ENCODE results near the gene VSIR. TPM values are rescaled to one million over a fixed set of nuclear protein-coding genes. Genes with fewer than 3 reads are reported as not detected.

The VSIR gene
- total RNA-seq, 4 donors from 2014 or later: 54.1 to 120 (median 84.7) TPM

GRCh38 chr10:71747551-71748523 is 25.5 kb downstream of the VSIR start:
- no peak for TF ChIP-seq CTCF (IDR thresholded peaks at IDR 0.05; ENCODE audit: low read depth)

- TF ChIP-seq CTCF (IDR thresholded peaks at IDR 0.05; ENCODE audit: low read depth): no peak
Measured at GRCh38 chr10:71747039-71747531, 26.2 kb downstream of the VSIR start.

GRCh38 chr10:71746344-71747037 is 26.8 kb downstream of the VSIR start:
- TF ChIP-seq CTCF (IDR thresholded peaks at IDR 0.05; ENCODE audit: low read depth): no peak

GRCh38 chr10:71745664-71746250 is 27.6 kb downstream of the VSIR start:
- TF ChIP-seq CTCF (IDR thresholded peaks at IDR 0.05; ENCODE audit: low read depth): no peak

GRCh38 chr10:71744897-71745663 is 28.2 kb downstream of the VSIR start:
- TF ChIP-seq CTCF (IDR thresholded peaks at IDR 0.05; ENCODE audit: low read depth): no peak

- TF ChIP-seq CTCF (IDR thresholded peaks at IDR 0.05; ENCODE audit: low read depth): no peak
Measured at GRCh38 chr10:71743866-71744265, 29.5 kb downstream of the VSIR start.

Measured in subcutaneous adipose tissue (tissue), 4 donors.